Mesenchymal stem cell (in vitro differentiated cells and primary cell): Measurements from ENCODE around the gene MXRA7.

Experiments
- DNase-seq: peaks from one replicate; pipeline ENCODE4 v3.0.0-alpha.2; 2013
- H2AFZ ChIP-seq: one replicate; pipeline ENCODE4 v1.6.1; 2013; ENCODE audit warnings: low read depth, mild to moderate bottlenecking, control low read depth, inconsistent platforms, low read length, moderate library complexity
- H2AK5ac ChIP-seq: 2 replicates; pipeline ENCODE4 v1.6.1; 2013; ENCODE audit warnings: low read length, moderate library complexity, mild to moderate bottlenecking, inconsistent platforms; ENCODE audit not compliant: severe bottlenecking
- H2BK120ac ChIP-seq: one replicate; pipeline ENCODE4 v1.6.1; 2013; ENCODE audit warnings: low read depth, mild to moderate bottlenecking, inconsistent platforms, low read length, moderate library complexity
- H2BK12ac ChIP-seq, 2 experiments: one replicate each; pipeline ENCODE4 v1.6.1; 2013; ENCODE audit warnings: inconsistent platforms in 2 of 2, low read length in 2 of 2, mild to moderate bottlenecking in 2 of 2, moderate library complexity in 2 of 2, control low read depth in 1 of 2
- H2BK15ac ChIP-seq: one replicate; pipeline ENCODE4 v1.6.1; 2013; ENCODE audit warnings: mild to moderate bottlenecking, low read depth, inconsistent platforms; ENCODE audit not compliant: poor library complexity, severe bottlenecking
- H2BK5ac ChIP-seq: 2 replicates; pipeline ENCODE4 v1.6.1; 2013; ENCODE audit warnings: low read depth, mild to moderate bottlenecking, low read length, control low read depth, inconsistent platforms; ENCODE audit not compliant: poor library complexity, severe bottlenecking
- H3K14ac ChIP-seq, 2 experiments: one replicate each; pipeline ENCODE4 v1.6.1; 2013; ENCODE audit warnings: inconsistent platforms in 2 of 2, low read length in 2 of 2, control low read depth in 1 of 2, mild to moderate bottlenecking in 1 of 2, moderate library complexity in 1 of 2
- H3K18ac ChIP-seq, 2 experiments: one replicate each; pipeline ENCODE4 v1.6.1; 2013; ENCODE audit warnings: inconsistent platforms in 2 of 2, low read length in 2 of 2, control low read depth in 1 of 2, low read depth in 1 of 2, mild to moderate bottlenecking in 1 of 2
- H3K23ac ChIP-seq, 2 experiments: one replicate each; pipeline ENCODE4 v1.6.1; 2013; ENCODE audit warnings: inconsistent platforms in 2 of 2, low read length in 2 of 2, mild to moderate bottlenecking in 2 of 2, moderate library complexity in 2 of 2, control low read depth in 1 of 2
- H3K27ac ChIP-seq: 2 replicates; pipeline ENCODE4 v1.5.1; 2013; ENCODE audit warnings: mild to moderate bottlenecking, moderate library complexity, low read length, control low read depth, inconsistent platforms; ENCODE audit not compliant: poor library complexity, severe bottlenecking
- H3K27me3 ChIP-seq, 2 experiments: 2 replicates each; pipeline versions ENCODE4 v1.6.1 to v1.7.0; 2013; ENCODE audit warnings: low read length in 2 of 2, mild to moderate bottlenecking in 2 of 2, moderate library complexity in 2 of 2, control low read depth in 1 of 2, inconsistent platforms in 1 of 2; ENCODE audit not compliant: control insufficient read depth in 1 of 2, insufficient read depth in 1 of 2
- H3K36me3 ChIP-seq, 2 experiments: 2 replicates each; pipeline versions ENCODE4 v1.6.1 to v1.7.0; 2013; ENCODE audit warnings: low read length in 2 of 2, control low read depth in 1 of 2, inconsistent platforms in 1 of 2, low read depth in 1 of 2, mild to moderate bottlenecking in 1 of 2; ENCODE audit not compliant: insufficient read depth in 2 of 2, control insufficient read depth in 1 of 2
- H3K4ac ChIP-seq, 2 experiments: one replicate each; pipeline ENCODE4 v1.6.1; 2013; ENCODE audit warnings: inconsistent platforms in 2 of 2, low read length in 2 of 2, mild to moderate bottlenecking in 2 of 2, moderate library complexity in 2 of 2, control low read depth in 1 of 2, low read depth in 1 of 2
- H3K4me1 ChIP-seq: 2 replicates; pipeline ENCODE4 v1.6.1; 2013; ENCODE audit warnings: low read depth, low read length, control low read depth; ENCODE audit not compliant: control insufficient read depth, insufficient read depth
- H3K4me2 ChIP-seq: 2 replicates; pipeline ENCODE4 v1.6.1; 2013; ENCODE audit warnings: low read length, mild to moderate bottlenecking, inconsistent platforms; ENCODE audit not compliant: poor library complexity, severe bottlenecking
- H3K4me3 ChIP-seq, 2 experiments: 2 replicates each; pipeline versions ENCODE4 v1.5.1 to v1.7.0; 2013; ENCODE audit warnings: low read length in 2 of 2, mild to moderate bottlenecking in 2 of 2, control low read depth in 1 of 2, low read depth in 1 of 2; ENCODE audit not compliant: insufficient read depth in 1 of 2
- H3K79me1 ChIP-seq: replicated peaks from 2 replicates; pipeline ENCODE4 v1.6.1; 2013; ENCODE audit warnings: mild to moderate bottlenecking, control low read depth, low read length, inconsistent platforms; ENCODE audit not compliant: poor library complexity, severe bottlenecking
- H3K9ac ChIP-seq: 2 replicates; pipeline ENCODE4 v1.7.0; 2013; ENCODE audit warnings: mild to moderate bottlenecking, low read length, moderate library complexity
- H3K9me3 ChIP-seq: 2 replicates; pipeline ENCODE4 v1.7.0; 2013; ENCODE audit warnings: mild to moderate bottlenecking, low read length; ENCODE audit not compliant: control insufficient read depth
- H4K8ac ChIP-seq: one replicate; pipeline ENCODE4 v1.6.1; 2013; ENCODE audit warnings: inconsistent platforms, mild to moderate bottlenecking, low read length, moderate library complexity
- H4K91ac ChIP-seq: one replicate; pipeline ENCODE4 v1.6.1; 2013; ENCODE audit warnings: mild to moderate bottlenecking, low read length, inconsistent platforms
- WGBS: methylation state at CpG from one replicate; pipeline ENCODE4 v1.1.7; 2013; ENCODE audit warnings: mixed read lengths; 5-methylcytosine and 5-hydroxymethylcytosine counted together

MXRA7 gene

GRCh38 chr17:76686538-76687297, 24.0 kb downstream of the MXRA7 start:
- H3K27ac ChIP-seq, result peak overlapping the region; percentile 66
- H3K4me2 ChIP-seq, result no peak overlapping the region
- peaks cover 34 to 53% of the 10 kb centered on the region in 2 experiments for H3K36me3 ChIP-seq
- H3K14ac ChIP-seq, result no peak overlapping the region
- peaks cover 73% of the 10 kb centered on the region for H3K4me1 ChIP-seq
- no peak overlapping the region for H2BK5ac ChIP-seq
- H4K91ac ChIP-seq, result no peak overlapping the region
- no peak overlapping the region for H2BK120ac ChIP-seq
- DNase-seq, result no peak
- no peak overlapping the region for H2BK15ac ChIP-seq
- H3K9ac ChIP-seq, result peak overlapping the region; percentile 83
- peak overlapping the region in 1 of 2 experiments; percentile 38 for H3K4me3 ChIP-seq
- H3K9me3 ChIP-seq, result no peaks in the 10 kb centered on the region
- no peak overlapping the region for H4K8ac ChIP-seq
- peaks cover 42% of the 10 kb centered on the region for H3K79me1 ChIP-seq
- H3K27me3 ChIP-seq, result no peaks in the 10 kb centered on the region
- no peak overlapping the region for H3K18ac ChIP-seq
- no peak overlapping the region for H2AFZ ChIP-seq
- H2AK5ac ChIP-seq, result peak overlapping the region; percentile 8
- H3K4ac ChIP-seq, result no peak overlapping the region
- WGBS, result 63% methylated on average over 12 of the region's 15 CpGs
- no peak overlapping the region for H2BK12ac ChIP-seq
- H3K23ac ChIP-seq, result no peak overlapping the region

DNA sequence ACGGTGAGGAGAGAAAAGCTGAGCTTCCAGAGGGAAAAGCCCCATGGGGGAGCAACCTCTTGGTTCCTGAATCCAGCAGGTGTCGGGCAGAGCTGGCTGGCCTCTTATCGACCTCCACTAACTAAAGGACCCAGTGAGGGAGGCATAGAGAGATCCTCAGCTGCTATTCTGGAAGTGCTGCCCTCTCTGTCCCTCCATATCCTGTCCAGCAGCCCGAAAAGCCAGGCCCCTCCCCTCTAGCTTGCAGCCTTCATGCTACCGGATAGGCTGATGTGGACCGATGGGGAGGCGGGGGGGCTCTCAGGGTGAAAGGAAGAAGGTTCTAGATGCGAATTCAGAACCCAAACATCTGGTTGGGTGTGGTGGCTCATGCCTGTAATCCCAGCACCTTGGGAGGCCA, 24.9 kb downstream of the MXRA7 start:
- 91% methylated on average over 8 of the region's 8 CpGs for WGBS
- Histone ChIP-seq H3K18ac (no peak overlapping the region), H2BK12ac (no peak overlapping the region), H3K9me3 (no peaks in the 10 kb centered on the region), H3K14ac (no peak overlapping the region), H3K9ac (no peak overlapping the region), H3K4ac (no peak overlapping the region), H2BK15ac (no peak overlapping the region), H2AK5ac (peak overlapping the region; percentile 7), H3K79me1 (peaks cover 41% of the 10 kb centered on the region), H4K91ac (no peak overlapping the region), H3K27ac (no peak overlapping the region), H2AFZ (no peak overlapping the region), H2BK5ac (no peak overlapping the region), H3K4me3 (no peak overlapping the region), H3K23ac (no peak overlapping the region), H2BK120ac (no peak overlapping the region), H3K4me1 (peaks cover 71% of the 10 kb centered on the region), H3K36me3 (peaks cover 36 to 57% of the 10 kb centered on the region in 2 experiments), H3K4me2 (no peak overlapping the region), H4K8ac (no peak overlapping the region), H3K27me3 (no peaks in the 10 kb centered on the region)
- DNase-seq, result no peak

DNA sequence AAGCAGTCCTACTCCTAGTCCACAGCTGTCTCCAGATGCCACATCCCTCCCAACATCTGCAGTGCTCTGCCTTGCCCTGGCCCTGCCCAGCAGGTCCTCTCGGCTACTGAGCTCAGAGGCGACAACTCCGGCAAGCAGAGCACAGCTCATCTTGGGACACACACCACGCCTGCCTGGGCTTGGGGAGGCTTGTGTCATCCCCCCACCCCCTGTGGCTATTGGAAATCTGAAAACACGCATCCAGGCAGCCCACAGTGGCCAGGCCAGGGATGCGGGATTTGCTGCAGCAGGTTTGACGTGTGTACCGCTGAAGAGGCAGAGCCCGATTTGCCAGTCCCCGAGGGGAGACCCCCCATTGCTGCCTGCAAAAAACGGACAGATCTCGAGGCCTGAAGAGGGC, 25.4 kb downstream of the MXRA7 start:
- Histone ChIP-seq H3K36me3 (peaks cover 41 to 56% of the 10 kb centered on the region in 2 experiments), H2BK120ac (no peak overlapping the region), H3K9me3 (no peaks in the 10 kb centered on the region), H3K14ac (no peak overlapping the region), H3K9ac (no peak overlapping the region), H3K27ac (no peak overlapping the region), H2BK12ac (no peak overlapping the region), H3K4me3 (no peak overlapping the region), H2BK5ac (no peak overlapping the region), H4K8ac (no peak overlapping the region), H3K23ac (peak overlapping the region in 1 of 2 experiments; percentile 4), H2BK15ac (no peak overlapping the region), H3K27me3 (no peaks in the 10 kb centered on the region), H4K91ac (no peak overlapping the region), H2AFZ (no peak overlapping the region), H2AK5ac (peak overlapping the region; percentile 37), H3K4me1 (peaks cover 71% of the 10 kb centered on the region), H3K4ac (no peak overlapping the region), H3K79me1 (peaks cover 40% of the 10 kb centered on the region), H3K18ac (no peak overlapping the region), H3K4me2 (no peak overlapping the region)
- 96% methylated on average over 12 of the region's 12 CpGs for WGBS
- DNase-seq, result no peak

- H3K79me1 ChIP-seq, result peaks cover 38% of the 10 kb centered on the region
- no peak for DNase-seq
- H2AFZ ChIP-seq, result no peak overlapping the region
- WGBS, result 95% methylated on average over 7 of the region's 7 CpGs
- H3K9me3 ChIP-seq, result no peaks in the 10 kb centered on the region
- no peak overlapping the region for H2BK12ac ChIP-seq
- no peak overlapping the region for H4K91ac ChIP-seq
- no peak overlapping the region for H2BK120ac ChIP-seq
- no peak overlapping the region for H3K14ac ChIP-seq
- H3K18ac ChIP-seq, result no peak overlapping the region
- H3K27me3 ChIP-seq, result no peaks in the 10 kb centered on the region
- H2BK15ac ChIP-seq, result peak overlapping the region; percentile 31
- peaks cover 70% of the 10 kb centered on the region for H3K4me1 ChIP-seq
- H2AK5ac ChIP-seq, result peak overlapping the region; percentile 37
- H3K4ac ChIP-seq, result no peak overlapping the region
- H3K4me2 ChIP-seq, result no peak overlapping the region
- H3K36me3 ChIP-seq, result peaks cover 43 to 56% of the 10 kb centered on the region in 2 experiments
- H3K4me3 ChIP-seq, result no peak overlapping the region
- no peak overlapping the region for H3K9ac ChIP-seq
- no peak overlapping the region for H3K23ac ChIP-seq
- H2BK5ac ChIP-seq, result no peak overlapping the region
- H3K27ac ChIP-seq, result no peak overlapping the region
- H4K8ac ChIP-seq, result no peak overlapping the region
These were observed 26.0 kb downstream of the MXRA7 start for GRCh38 chr17:76684756-76685155.
